ENCODE data around the gene CSKMT. TPM values are rescaled to one million over a fixed set of nuclear protein-coding genes. Genes with fewer than 3 reads are reported as not detected.
"Not testable (repeated sequence)": the region's sequence is repeated elsewhere in the genome, so short reads cannot be mapped to it uniquely, and the experiment has no call there.

Gene CSKMT
- total RNA-seq (2014; rRNA removed) = 12.9 and 16.3 TPM in 2 replicates
- percentile 87 among the genes with signal in this experiment for Bru-seq, nascent RNA
- percentile 59 among the genes with signal in this experiment for BruChase-seq, experiment 1, labeled RNA remaining after a 6-hour chase
- percentile 52 among the genes with signal in this experiment for BruChase-seq, experiment 2, labeled RNA remaining after a 2-hour chase
- long read RNA-seq, transcript CSKMT-204 (1 exons, 376 nt) = minor isoform, 7 of 56 reads
- long read RNA-seq, transcript CSKMT-202 (2 exons, 2,870 nt) = major isoform, 40 of 56 reads
- long read RNA-seq, partial matches to known transcripts = 0 of 56 reads
- long read RNA-seq, other reads (novel, unspliced or antisense) = 7 of 56 reads

- H3K27me3 ChIP-seq (ENCODE audit: low read length) = no peaks in the 10 kb centered on the region
- peaks cover 59% of the 10 kb centered on the region for H3K79me2 ChIP-seq (ENCODE audit: low read length)
Observed at GRCh38 chr11:62665075-62665598, at the start of gene CSKMT, which contains the start of gene C11orf98. Gene CSKMT, plus strand, starts transcription at chr11:62665312. Its CDS starts 568 bp downstream, at chr11:62665880. Gene C11orf98, minus strand, starts transcription at chr11:62665210. Its CDS starts 41 bp downstream, at chr11:62665169.

GRCh38 chr11:62615521-62615920 is 49.6 kb upstream of the CSKMT start:
- Histone ChIP-seq H3K9me3 (ENCODE audit: low read length) (no peaks in the 10 kb centered on the region), H3F3A (ENCODE audit: low read length, unreplicated experiment) (peaks cover 7% of the 10 kb centered on the region), H3K4me3 (ENCODE audit: low read length) (no peak overlapping the region), H4K20me1 (ENCODE audit: low read length) (no peaks in the 10 kb centered on the region), H3K4me2 (ENCODE audit: low read length) (no peak overlapping the region), H3K27ac (ENCODE audit: low read length) (no peak overlapping the region), H2AFZ (ENCODE audit: low read length) (no peak overlapping the region), H3K36me3 (ENCODE audit: low read depth, low read length) (no peaks in the 10 kb centered on the region), H3K27me3 (ENCODE audit: low read length) (no peaks in the 10 kb centered on the region), H3K9ac (ENCODE audit: low read length) (no peak overlapping the region), H3K79me2 (ENCODE audit: low read length) (peaks cover 26% of the 10 kb centered on the region), H3K4me1 (ENCODE audit: insufficient read depth, low read length) (peaks cover 35% of the 10 kb centered on the region), H3K9me2 (replicated peaks; ENCODE audit: low read length) (no peaks in the 10 kb centered on the region)
- ATAC-seq (no peak), DNase-seq (no peak)
- ChIA-PET POLR2A (ENCODE audit: unreplicated experiment) (no interaction called here), CTCF (no interaction called here)
- intact Hi-C loops (cut with micrococcal nuclease) = no loop called here
- no TSS peak for BruUV-seq (replicated peaks)
- TF ChIP-seq, protein P1, sequence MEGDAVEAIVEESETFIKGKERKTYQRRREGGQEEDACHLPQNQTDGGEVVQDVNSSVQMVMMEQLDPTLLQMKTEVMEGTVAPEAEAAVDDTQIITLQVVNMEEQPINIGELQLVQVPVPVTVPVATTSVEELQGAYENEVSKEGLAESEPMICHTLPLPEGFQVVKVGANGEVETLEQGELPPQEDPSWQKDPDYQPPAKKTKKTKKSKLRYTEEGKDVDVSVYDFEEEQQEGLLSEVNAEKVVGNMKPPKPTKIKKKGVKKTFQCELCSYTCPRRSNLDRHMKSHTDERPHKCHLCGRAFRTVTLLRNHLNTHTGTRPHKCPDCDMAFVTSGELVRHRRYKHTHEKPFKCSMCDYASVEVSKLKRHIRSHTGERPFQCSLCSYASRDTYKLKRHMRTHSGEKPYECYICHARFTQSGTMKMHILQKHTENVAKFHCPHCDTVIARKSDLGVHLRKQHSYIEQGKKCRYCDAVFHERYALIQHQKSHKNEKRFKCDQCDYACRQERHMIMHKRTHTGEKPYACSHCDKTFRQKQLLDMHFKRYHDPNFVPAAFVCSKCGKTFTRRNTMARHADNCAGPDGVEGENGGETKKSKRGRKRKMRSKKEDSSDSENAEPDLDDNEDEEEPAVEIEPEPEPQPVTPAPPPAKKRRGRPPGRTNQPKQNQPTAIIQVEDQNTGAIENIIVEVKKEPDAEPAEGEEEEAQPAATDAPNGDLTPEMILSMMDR (conservative IDR thresholded peaks at IDR 0.05; ENCODE audit: low read depth, low read length) = no peak
- TF ChIP-seq EZH2 (IDR thresholded peaks at IDR 0.05; ENCODE audit: low read length, unreplicated experiment) = no peak
- no peak for TF ChIP-seq EZH2phosphoT487 (IDR thresholded peaks at IDR 0.05; ENCODE audit: borderline replicate concordance, low read length)

More at GRCh38 chr11:62665075-62665598, at the start of gene CSKMT, which contains the start of gene C11orf98:
- H3K9me3 ChIP-seq (ENCODE audit: low read length) = no peaks in the 10 kb centered on the region
- H4K20me1 ChIP-seq (ENCODE audit: low read length) = peaks cover 14% of the 10 kb centered on the region; the same call in 1 of the 2 replicates
- TSS peak; percentile 91 for BruUV-seq (replicated peaks)
- ATAC-seq (peak; percentile 87), DNase-seq (peak; percentile 98)
- intact Hi-C loops (cut with micrococcal nuclease) = no loop called here
- TF ChIP-seq, protein P1 (conservative IDR thresholded peaks at IDR 0.05; ENCODE audit: low read depth, low read length) = no peak
- TF ChIP-seq EZH2 (IDR thresholded peaks at IDR 0.05; ENCODE audit: low read length, unreplicated experiment) = no peak
- no peak for TF ChIP-seq EZH2phosphoT487 (IDR thresholded peaks at IDR 0.05; ENCODE audit: borderline replicate concordance, low read length)
- peaks cover 16% of the 10 kb centered on the region for H3K36me3 ChIP-seq (ENCODE audit: low read depth, low read length)
- POLR2A ChIA-PET (ENCODE audit: unreplicated experiment) = interaction anchor here (0.6 to 2.1 kb wide), 19 partner anchors 9 to 1581 kb away, joined by 3 to 22 read pairs (median 5); partner anchors contain the start of genes EEF1G, HNRNPUL2, INTS5 and MTA2
- H2AFZ ChIP-seq (ENCODE audit: low read length) = peak within 1 kb of the TSS; percentile 97
- H3K4me1 ChIP-seq (ENCODE audit: insufficient read depth, low read length) = peaks cover 26% of the 10 kb centered on the region
- peaks cover 13% of the 10 kb centered on the region for H3F3A ChIP-seq (ENCODE audit: low read length, unreplicated experiment)
- peak within 1 kb of the TSS; percentile 36 for H3K27ac ChIP-seq (ENCODE audit: low read length)
- peak within 1 kb of the TSS; percentile 92 for H3K9ac ChIP-seq (ENCODE audit: low read length)
- H3K9me2 ChIP-seq (replicated peaks; ENCODE audit: low read length) = no peaks in the 10 kb centered on the region
- CTCF ChIA-PET = interaction anchor here (0.5 to 1.7 kb wide), 4 partner anchors 10 to 53 kb away, joined by 3 to 8 read pairs (median 6); partner anchors contain the start of gene B3GAT3
- peak within 1 kb of the TSS; percentile 93 for H3K4me2 ChIP-seq (ENCODE audit: low read length)
- peak within 1 kb of the TSS; percentile 98 for H3K4me3 ChIP-seq (ENCODE audit: low read length)

DNA sequence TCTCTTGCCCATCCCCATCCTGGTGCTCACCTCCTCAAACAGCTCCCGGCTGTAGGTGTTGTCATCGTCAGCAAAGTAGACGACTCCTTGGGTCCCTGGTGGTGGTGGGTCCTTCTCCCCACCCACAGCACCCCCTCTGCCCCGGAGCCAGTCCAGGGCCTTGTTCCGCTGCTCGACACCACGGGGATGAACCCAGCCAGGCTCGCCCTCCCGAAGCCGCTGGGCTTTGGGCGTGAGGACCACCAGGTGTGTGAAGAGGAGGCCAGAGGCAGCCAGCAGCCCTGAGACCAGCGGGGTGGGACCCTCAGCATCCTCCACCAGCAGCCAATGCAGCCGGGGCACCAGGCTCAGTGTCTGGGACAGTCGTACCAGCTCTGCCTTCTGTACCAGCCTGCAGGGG is 48.2 kb upstream of the CSKMT start:
- H3K9me3 ChIP-seq (ENCODE audit: low read length); DNase-seq; H2AFZ ChIP-seq (ENCODE audit: low read length); H3K4me3 ChIP-seq (ENCODE audit: low read length); H3K27me3 ChIP-seq (ENCODE audit: low read length); H3K4me2 ChIP-seq (ENCODE audit: low read length); H3K9me2 ChIP-seq (replicated peaks; ENCODE audit: low read length); H3K27ac ChIP-seq (ENCODE audit: low read length); POLR2A ChIA-PET (ENCODE audit: unreplicated experiment); H3F3A ChIP-seq (ENCODE audit: low read length, unreplicated experiment); H4K20me1 ChIP-seq (ENCODE audit: low read length); intact Hi-C loops (cut with micrococcal nuclease); BruUV-seq (replicated peaks); ATAC-seq; H3K36me3 ChIP-seq (ENCODE audit: low read depth, low read length); H3K9ac ChIP-seq (ENCODE audit: low read length); CTCF ChIA-PET: not testable (repeated sequence)
- H3K79me2 ChIP-seq (ENCODE audit: low read length) = peaks cover 24% of the 10 kb centered on the region
- peaks cover 35% of the 10 kb centered on the region for H3K4me1 ChIP-seq (ENCODE audit: insufficient read depth, low read length)

Data from PC-3 (cell line).